GM21723 (cell line): ENCODE results near the gene TBCEL.
"Not testable (repeated sequence)": the region's sequence is repeated elsewhere in the genome, so short reads cannot be mapped to it uniquely, and the experiment has no call there.

Experiments
- ATAC-seq: cut with Tn5 transposase; IDR thresholded peaks from one replicate; pipeline ENCODE4 v1.9.1; 2021; ENCODE audit warnings: mild to moderate bottlenecking, moderate library complexity; ENCODE audit not compliant: unreplicated experiment

The TBCEL gene

DNA sequence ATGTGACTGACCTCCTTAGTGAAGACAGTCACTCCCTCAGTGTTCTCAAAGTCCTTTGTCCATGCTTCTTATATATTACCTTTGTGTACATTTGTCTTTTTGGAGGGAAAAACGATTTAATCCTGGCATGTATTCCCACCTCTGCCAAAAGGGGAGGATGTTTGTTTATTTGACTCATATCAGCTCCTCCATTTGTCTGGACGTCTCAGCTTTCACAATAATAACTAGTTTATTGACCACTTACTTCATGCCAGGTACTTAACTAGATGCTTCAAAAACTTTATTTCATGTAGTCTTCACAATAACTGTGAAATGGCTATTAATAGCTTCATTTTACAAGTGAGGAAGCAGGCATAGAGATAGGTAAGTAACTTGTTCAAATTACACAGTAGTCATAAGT is 5.3 kb downstream of the TBCEL start:
- no peak for ATAC-seq

GRCh38 chr11:121029813-121030445 is 6.0 kb downstream of the TBCEL start:
- ATAC-seq, result no peak

DNA sequence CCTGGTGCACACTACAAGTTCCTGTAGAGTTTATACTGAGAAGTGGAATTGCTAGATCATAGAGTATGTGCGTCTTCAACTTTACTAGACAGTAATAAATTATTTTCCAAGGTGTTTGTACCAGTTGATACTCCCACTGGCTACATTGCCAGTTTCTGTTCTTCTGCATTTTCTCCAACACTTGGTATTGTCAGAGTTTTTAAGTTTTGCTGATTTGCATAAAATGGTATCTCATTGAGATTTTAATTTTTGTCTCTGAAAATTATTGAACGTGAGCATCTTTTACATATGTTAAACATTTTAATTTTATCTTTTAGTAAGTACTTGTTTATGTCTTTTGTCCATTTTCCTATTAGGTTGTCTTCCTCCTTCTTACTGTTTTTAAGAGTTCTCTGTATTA is 7.3 kb downstream of the TBCEL start:
- ATAC-seq, result no peak

- ATAC-seq, result not testable (repeated sequence)
These were observed 7.7 kb downstream of the TBCEL start for GRCh38 chr11:121031648-121032047.

DNA sequence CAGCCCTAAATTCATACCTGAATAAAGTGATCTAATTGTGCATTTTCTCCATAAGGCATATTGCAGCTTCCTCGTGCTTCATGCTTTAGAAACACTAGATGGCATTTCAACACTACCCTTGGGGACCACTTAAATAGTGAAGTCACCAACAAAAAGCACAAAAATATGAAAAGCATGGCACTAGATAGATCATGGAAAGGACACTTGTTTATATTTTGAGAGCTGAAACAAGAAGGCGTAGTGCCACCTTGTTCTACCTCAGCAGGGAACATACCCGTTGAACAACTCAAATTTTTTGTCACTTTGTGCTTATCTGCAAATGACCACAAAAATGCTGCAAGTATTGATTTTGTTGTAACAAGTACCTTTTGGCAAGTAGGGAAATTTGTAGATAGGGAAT is 8.6 kb downstream of the TBCEL start:
- no peak for ATAC-seq

- no peak for ATAC-seq
These were observed 9.7 kb downstream of the TBCEL start for GRCh38 chr11:121033635-121034034.

DNA sequence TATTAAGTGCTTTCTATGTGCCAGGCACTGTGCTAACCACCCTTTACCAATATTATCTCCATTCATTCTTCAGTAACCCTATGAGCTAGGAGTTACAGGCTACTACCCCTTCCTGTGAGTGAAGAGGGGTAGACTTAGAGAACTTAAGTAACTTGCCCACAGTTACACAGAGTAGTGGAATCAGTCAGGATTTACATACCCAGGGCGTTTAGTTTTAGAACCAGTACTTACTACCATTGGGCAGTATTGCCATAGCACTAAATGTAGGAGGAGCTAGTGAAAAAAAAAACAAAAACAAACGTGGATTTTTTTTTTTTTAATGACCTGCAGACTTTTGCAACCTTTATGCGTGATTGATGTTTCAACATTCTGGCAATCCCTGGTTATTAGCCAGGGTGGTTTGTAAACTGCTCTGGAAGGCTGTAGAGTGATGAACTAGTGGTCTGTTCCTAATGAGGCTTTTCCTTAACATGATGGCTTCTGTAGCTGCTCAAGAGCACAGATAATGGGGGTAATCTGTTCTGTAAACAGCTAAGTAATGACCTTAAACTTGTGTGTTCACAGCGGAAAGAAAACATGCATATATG is 11.4 kb downstream of the TBCEL start:
- no peak for ATAC-seq

DNA sequence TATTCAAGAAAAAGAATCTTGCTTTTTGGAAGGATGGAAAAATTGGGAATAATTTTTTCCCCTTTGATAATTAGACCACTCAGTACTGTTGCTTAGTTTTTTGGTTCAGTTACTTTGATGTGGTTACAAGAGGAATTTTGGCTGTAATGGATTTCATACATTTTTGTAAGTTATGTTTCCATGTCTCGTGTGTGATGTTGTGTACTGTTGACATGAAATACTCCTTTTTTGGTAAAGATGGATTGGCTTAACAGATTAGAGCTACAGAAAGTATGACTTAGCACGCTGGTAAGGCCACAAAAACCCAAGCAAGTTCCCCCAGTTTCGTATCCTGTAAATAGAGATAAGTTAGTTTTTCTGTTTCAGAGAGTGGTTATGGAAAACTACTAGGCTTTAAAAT is 11.9 kb downstream of the TBCEL start:
- ATAC-seq, result peak; percentile 55

- ATAC-seq, result no peak
These were observed 13.1 kb downstream of the TBCEL start for GRCh38 chr11:121037016-121037415.

- no peak for ATAC-seq
These were observed 14.9 kb downstream of the TBCEL start for GRCh38 chr11:121038648-121039409.

DNA sequence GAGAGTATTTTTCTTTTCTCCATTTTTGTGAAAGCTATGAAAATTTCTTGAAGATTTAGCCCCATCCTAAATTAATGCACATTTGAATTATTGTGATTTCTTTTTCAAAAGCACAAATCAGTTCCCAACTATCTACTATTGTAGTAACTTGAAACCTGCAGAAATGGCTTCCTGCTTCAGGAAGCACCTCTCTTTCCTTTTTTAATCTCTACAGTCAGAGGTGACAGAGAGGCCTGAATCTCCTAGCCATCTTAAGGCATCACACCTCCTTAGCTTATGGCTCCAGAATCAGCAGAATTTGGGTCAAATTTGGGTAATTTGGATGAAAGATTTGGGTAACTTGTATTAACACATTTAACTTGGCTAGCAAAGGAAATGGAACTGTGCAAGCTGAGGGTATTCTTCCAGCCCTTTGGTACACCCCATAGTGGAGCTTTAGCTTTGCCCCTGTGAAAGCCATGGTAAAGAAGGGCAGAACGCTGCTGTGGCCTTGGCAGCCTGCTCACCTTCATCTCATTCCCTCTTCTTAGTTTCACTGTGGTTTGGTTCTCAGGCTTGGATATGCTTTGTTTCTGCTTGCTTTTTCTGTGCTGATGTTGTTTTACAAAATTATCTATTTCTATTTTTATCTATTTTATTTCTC is 16.2 kb downstream of the TBCEL start:
- no peak for ATAC-seq

DNA sequence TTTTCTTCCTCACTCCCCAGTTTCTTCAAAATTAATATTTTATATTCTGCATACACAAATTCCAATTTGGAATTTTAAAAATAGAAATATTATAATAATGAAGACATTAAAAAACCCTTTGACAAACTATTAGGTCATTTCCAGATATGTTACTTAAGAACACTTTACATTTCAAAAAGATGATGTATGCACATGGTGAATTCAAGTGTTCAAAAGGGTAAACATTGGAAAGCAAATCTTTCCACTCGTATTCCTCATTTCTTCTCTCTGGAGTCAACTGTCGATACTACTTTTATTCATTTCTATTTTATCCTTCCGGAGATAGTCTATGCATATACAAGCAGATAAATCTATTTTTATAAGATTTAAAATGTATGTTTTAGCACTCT is 16.7 kb downstream of the TBCEL start:
- ATAC-seq, result no peak

- no peak for ATAC-seq
These were observed 17.2 kb downstream of the TBCEL start for GRCh38 chr11:121041072-121041471.

- ATAC-seq, result no peak
These were observed 18.4 kb downstream of the TBCEL start for GRCh38 chr11:121042296-121042695.

DNA sequence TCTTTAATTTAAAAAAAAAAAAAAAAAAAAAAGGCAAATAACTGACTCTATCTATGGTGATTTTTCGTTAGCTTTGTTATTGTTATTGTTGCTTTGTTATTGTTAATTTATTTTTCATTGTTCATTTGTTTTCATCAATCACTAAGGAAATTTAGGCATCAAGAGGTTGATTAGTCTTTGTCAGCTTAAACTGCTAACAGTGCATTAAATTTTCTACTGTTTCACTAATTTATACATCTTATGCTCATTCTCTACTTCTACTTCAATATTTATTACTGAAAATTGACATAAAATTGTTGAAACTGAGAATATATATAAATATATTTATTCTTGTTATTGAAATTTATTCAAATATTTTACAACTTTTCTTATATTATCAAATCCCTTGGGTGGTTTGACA is 24.0 kb downstream of the TBCEL start:
- no peak for ATAC-seq

GRCh38 chr11:121048464-121049233 is 24.7 kb downstream of the TBCEL start:
- no peak for ATAC-seq

GRCh38 chr11:121053244-121053643 is 29.3 kb downstream of the TBCEL start:
- no peak for ATAC-seq

GRCh38 chr11:121054266-121054665 is 30.4 kb downstream of the TBCEL start:
- no peak for ATAC-seq

GRCh38 chr11:121055076-121055475 is 31.2 kb downstream of the TBCEL start:
- ATAC-seq, result no peak

DNA sequence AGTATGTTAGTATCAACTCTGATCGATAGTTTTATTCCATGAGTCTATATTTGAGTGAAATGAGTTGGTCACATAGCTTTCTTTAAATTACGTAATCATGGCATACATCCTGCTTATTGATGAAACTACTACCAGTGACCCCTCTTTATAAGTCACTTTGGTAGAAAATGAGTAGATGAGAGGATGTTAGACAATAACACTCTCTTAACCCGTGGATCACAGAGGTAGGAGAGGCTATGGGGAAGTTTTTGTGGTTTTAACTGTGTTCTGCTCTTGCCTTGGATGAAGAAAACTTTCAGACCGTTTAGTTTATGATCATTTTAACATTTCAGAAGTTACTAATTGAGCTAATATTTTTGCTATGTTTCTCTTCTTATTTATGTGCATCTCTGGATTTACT is 34.0 kb downstream of the TBCEL start:
- no peak for ATAC-seq

- no peak for ATAC-seq
These were observed 35.0 kb downstream of the TBCEL start for GRCh38 chr11:121058941-121059340.
